GM12878 (cell line): ENCODE measurements around the gene ANKRD7. TPM values are rescaled to one million over a fixed set of nuclear protein-coding genes. Genes with fewer than 3 reads are reported as not detected.

Experiments used
- ATAC-seq: fragments of 200-7000 bp; cut with Tn5 transposase; 3 replicates; pipeline ENCODE4 v1.9.1; 2020; ENCODE audit warnings: mild to moderate bottlenecking, moderate library complexity
- BruUV-seq: library from RNA; stranded (reverse); fragments of 400-500 nt; replicated peaks from 2 replicates; lab custom pipeline; 2021; lab: Mats Ljungman, UMichigan
- CTCF ChIA-PET: fragments of 300-600 bp; sonication (Branson Sonifier 250); formaldehyde crosslinking; extraction: SDS; loops from one replicate; lab custom pipeline; 2021; ENCODE audit warnings: inconsistent platforms; lab: Yijun Ruan, JAX
- POLR2A ChIA-PET: fragments of 350-600 bp; formaldehyde crosslinking; extraction: SDS; loops from one replicate; lab custom pipeline; 2021; ENCODE audit warnings: inconsistent platforms; lab: Charles Lee
- RAD21 ChIA-PET: fragments of 300-600 bp; sonication (Branson Sonifier 250); formaldehyde crosslinking; loops from one replicate; lab custom pipeline; 2023; ENCODE audit warnings: antibody characterized with exemption; ENCODE audit not compliant: unreplicated experiment; lab: Charles Lee
- SMC1A ChIA-PET: fragments of 300-600 bp; sonication (Branson Sonifier 250); formaldehyde crosslinking; loops from one replicate; lab custom pipeline; 2023; ENCODE audit not compliant: unreplicated experiment, uncharacterized antibody; lab: Charles Lee
- DNase-seq: peaks from one replicate; pipeline ENCODE4 v3.0.0-alpha.2; 2011; ENCODE audit warnings: low read depth, low spot score
- FAIRE-seq: peaks from 3 replicates; lab custom pipeline; 2011; peaks lifted over from hg19 to GRCh38; lab: Jason Lieb, UNC
- H2AFZ ChIP-seq: 2 replicates; pipeline ENCODE4 v1.6.0; 2011; ENCODE audit warnings: low read depth, low read length, control low read depth; ENCODE audit not compliant: control insufficient read depth
- H3K27ac ChIP-seq: 2 replicates; pipeline ENCODE4 v1.5.1; 2011; ENCODE audit warnings: control low read depth; ENCODE audit not compliant: control insufficient read depth, insufficient read depth
- H3K27me3 ChIP-seq, 2 experiments: replicated peaks in 1 of 2; 2 replicates each; pipeline versions ENCODE4 v1.6.0 to v1.6.1; 2011; ENCODE audit warnings: low read length in 1 of 2; ENCODE audit not compliant: control insufficient read depth in 2 of 2, insufficient read depth in 2 of 2
- H3K36me3 ChIP-seq, 2 experiments: 2 replicates each; pipeline ENCODE4 v1.5.1; 2011; ENCODE audit warnings: low read length in 1 of 2; ENCODE audit not compliant: control insufficient read depth in 2 of 2, insufficient read depth in 2 of 2
- H3K4me1 ChIP-seq: 2 replicates; pipeline ENCODE4 v1.6.1; 2011; ENCODE audit warnings: mild to moderate bottlenecking, low read length, moderate library complexity, mixed read lengths; ENCODE audit not compliant: control insufficient read depth, insufficient read depth
- H3K4me2 ChIP-seq: 2 replicates; pipeline ENCODE4 v1.6.0; 2011; ENCODE audit warnings: control low read depth; ENCODE audit not compliant: control insufficient read depth, insufficient read depth
- H3K4me3 ChIP-seq: fragments of 200-600 bp; sonication (generic); 2 replicates; pipeline ENCODE4 v1.5.1; 2016
- H3K79me2 ChIP-seq: 2 replicates; pipeline ENCODE4 v1.6.0; 2011; ENCODE audit warnings: low read length; ENCODE audit not compliant: control insufficient read depth, insufficient read depth
- H3K9ac ChIP-seq: 2 replicates; pipeline ENCODE4 v1.8.0; 2011; ENCODE audit warnings: low read length, control low read depth, mixed read lengths; ENCODE audit not compliant: control insufficient read depth, insufficient read depth
- H3K9me3 ChIP-seq: replicated peaks from 3 replicates; pipeline ENCODE4 v1.5.1; 2011; ENCODE audit warnings: mild to moderate bottlenecking, low read length; ENCODE audit not compliant: control insufficient read depth, insufficient read depth
- H4K20me1 ChIP-seq: 2 replicates; pipeline ENCODE4 v1.6.0; 2011; ENCODE audit not compliant: control insufficient read depth, insufficient read depth
- CHD1 ChIP-seq: IDR thresholded peaks from 2 replicates; pipeline ENCODE4 v1.6.1; 2012; ENCODE audit warnings: low read depth, low read length, improper control_type of control experiment
- CREM ChIP-seq: IDR thresholded peaks from 2 replicates; pipeline ENCODE4 v1.6.1; 2014; ENCODE audit warnings: antibody characterized with exemption, low read depth
- IKZF2 ChIP-seq, 2 experiments: fragments of 450-650 bp; IDR thresholded peaks; 2 replicates each; pipeline ENCODE4 v1.6.1; 2017; ENCODE audit warnings: mild to moderate bottlenecking in 2 of 2, moderate library complexity in 2 of 2
- KAT2A ChIP-seq: conservative IDR thresholded peaks from 2 replicates; pipeline ENCODE4 v1.6.1; 2011; ENCODE audit warnings: low read depth, low read length; ENCODE audit not compliant: control insufficient read depth
- NR2C1 ChIP-seq: fragments of 450-650 bp; IDR thresholded peaks from 2 replicates; pipeline ENCODE4 v1.6.1; 2017; ENCODE audit warnings: antibody characterized with exemption, mild to moderate bottlenecking, moderate library complexity
- RAD21 ChIP-seq: IDR thresholded peaks from 2 replicates; pipeline ENCODE4 v1.6.1; 2011; ENCODE audit warnings: mild to moderate bottlenecking, low read depth, low read length, moderate library complexity; ENCODE audit not compliant: insufficient read depth
- SMARCA5 ChIP-seq: fragments of 450-650 bp; IDR thresholded peaks from 2 replicates; pipeline ENCODE4 v1.6.1; 2017; ENCODE audit warnings: mild to moderate bottlenecking
- SMC3 ChIP-seq: IDR thresholded peaks from 2 replicates; pipeline ENCODE4 v1.6.1; 2011; ENCODE audit warnings: low read length, improper control_type of control experiment, borderline replicate concordance
- YY1 ChIP-seq: IDR thresholded peaks from 2 replicates; pipeline ENCODE4 v1.6.1; 2011; ENCODE audit warnings: low read depth, mild to moderate bottlenecking, low read length
- ZNF384 ChIP-seq: IDR thresholded peaks from 2 replicates; pipeline ENCODE4 v1.6.1; 2012; ENCODE audit warnings: low read depth, mild to moderate bottlenecking, low read length, improper control_type of control experiment, borderline replicate concordance
- WGBS: methylation state at CpG from one replicate; pipeline ENCODE4 v1.1.6; 2016; ENCODE audit warnings: low lambda C conversion rate; ENCODE audit not compliant: insufficient replicate concordance, insufficient coverage; ENCODE audit errors: missing lambda C conversion rate; 5-methylcytosine and 5-hydroxymethylcytosine counted together
- in situ Hi-C: fragments of 300-500 bp; cut with MboI; formaldehyde crosslinking; loops from 9 replicates; pipeline ENCODE4 v1.14.3; 2018; ENCODE audit warnings: mixed read lengths
- intact Hi-C: fragments of 100-400 bp; cut with micrococcal nuclease; formaldehyde crosslinking; loops from one replicate; pipeline ENCODE4 v1.14.2; 2022; ENCODE audit not compliant: unreplicated experiment
- polyA plus RNA-seq, 11 experiments: library from polyadenylated mRNA; depleted of rRNA in 4 of 11; unstranded in 6 of 11; stranded (reverse) in 5 of 11; fragments of >200 nt; fragmentation: Nextera tagmentation in 4 of 11; fragmentation: Illumina TruSeq in 1 of 11; extraction: Ambion mirVana in 4 of 11; extraction: Trizol in 1 of 11; gene quantifications; 1 replicate in 1 of 11; 2 replicates in 10 of 11; pipeline versions ENCODE4 v1.2.1 to v1.2.3, GENCODE V29; 2011 to 2016; ENCODE audit warnings: inconsistent platforms in 2 of 11, missing spikeins in 2 of 11, low read depth in 1 of 11
- total RNA-seq, 4 experiments: library from RNA; depleted of rRNA in 3 of 4; stranded (reverse); fragments of >200 nt in 3 of 4; fragmentation: Illumina TruSeq in 1 of 4; extraction: Trizol in 1 of 4; gene quantifications; 2 replicates each; pipeline versions ENCODE4 v1.2.1 to v1.2.3, GENCODE V29; 2013 to 2021
- TF ChIP-seq, protein P1 (sequence below): IDR thresholded peaks from 2 replicates; pipeline ENCODE4 v1.6.1; 2012; ENCODE audit warnings: improper control_type of control experiment, low read depth, low read length; ENCODE audit not compliant: insufficient replicate concordance
- TF ChIP-seq, protein P2 (sequence below): IDR thresholded peaks from 2 replicates; pipeline ENCODE4 v1.6.1; 2012; ENCODE audit warnings: low read length, inconsistent platforms

ANKRD7 gene
- total and polyA plus RNA-seq, 10 of the 15 experiments (the other 5 are each of a cell fraction or from before 2014, with no cell fraction given): 0.12 to 0.46 (median 0.31) TPM; not detected in 3

DNA sequence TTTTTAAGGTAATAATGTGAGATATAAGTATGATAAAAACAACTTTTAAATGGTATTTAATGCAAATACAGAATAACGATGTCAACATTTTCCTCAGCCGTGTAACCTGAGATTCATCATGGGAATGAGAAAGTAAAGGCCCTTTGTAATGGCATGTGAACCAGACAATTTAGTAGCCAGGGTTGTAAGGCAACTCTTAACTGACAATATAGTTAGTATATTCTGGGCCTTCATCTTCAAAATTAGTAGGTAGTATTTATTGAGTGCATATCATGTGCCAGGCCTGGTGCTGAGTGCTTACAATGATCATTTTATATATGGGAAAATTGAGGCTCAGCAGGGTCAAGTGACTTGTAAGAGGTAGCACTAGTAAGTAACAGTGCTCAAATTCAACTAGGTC, 29.9 kb upstream of the ANKRD7 start (continued):
- TF ChIP-seq, protein P1, sequence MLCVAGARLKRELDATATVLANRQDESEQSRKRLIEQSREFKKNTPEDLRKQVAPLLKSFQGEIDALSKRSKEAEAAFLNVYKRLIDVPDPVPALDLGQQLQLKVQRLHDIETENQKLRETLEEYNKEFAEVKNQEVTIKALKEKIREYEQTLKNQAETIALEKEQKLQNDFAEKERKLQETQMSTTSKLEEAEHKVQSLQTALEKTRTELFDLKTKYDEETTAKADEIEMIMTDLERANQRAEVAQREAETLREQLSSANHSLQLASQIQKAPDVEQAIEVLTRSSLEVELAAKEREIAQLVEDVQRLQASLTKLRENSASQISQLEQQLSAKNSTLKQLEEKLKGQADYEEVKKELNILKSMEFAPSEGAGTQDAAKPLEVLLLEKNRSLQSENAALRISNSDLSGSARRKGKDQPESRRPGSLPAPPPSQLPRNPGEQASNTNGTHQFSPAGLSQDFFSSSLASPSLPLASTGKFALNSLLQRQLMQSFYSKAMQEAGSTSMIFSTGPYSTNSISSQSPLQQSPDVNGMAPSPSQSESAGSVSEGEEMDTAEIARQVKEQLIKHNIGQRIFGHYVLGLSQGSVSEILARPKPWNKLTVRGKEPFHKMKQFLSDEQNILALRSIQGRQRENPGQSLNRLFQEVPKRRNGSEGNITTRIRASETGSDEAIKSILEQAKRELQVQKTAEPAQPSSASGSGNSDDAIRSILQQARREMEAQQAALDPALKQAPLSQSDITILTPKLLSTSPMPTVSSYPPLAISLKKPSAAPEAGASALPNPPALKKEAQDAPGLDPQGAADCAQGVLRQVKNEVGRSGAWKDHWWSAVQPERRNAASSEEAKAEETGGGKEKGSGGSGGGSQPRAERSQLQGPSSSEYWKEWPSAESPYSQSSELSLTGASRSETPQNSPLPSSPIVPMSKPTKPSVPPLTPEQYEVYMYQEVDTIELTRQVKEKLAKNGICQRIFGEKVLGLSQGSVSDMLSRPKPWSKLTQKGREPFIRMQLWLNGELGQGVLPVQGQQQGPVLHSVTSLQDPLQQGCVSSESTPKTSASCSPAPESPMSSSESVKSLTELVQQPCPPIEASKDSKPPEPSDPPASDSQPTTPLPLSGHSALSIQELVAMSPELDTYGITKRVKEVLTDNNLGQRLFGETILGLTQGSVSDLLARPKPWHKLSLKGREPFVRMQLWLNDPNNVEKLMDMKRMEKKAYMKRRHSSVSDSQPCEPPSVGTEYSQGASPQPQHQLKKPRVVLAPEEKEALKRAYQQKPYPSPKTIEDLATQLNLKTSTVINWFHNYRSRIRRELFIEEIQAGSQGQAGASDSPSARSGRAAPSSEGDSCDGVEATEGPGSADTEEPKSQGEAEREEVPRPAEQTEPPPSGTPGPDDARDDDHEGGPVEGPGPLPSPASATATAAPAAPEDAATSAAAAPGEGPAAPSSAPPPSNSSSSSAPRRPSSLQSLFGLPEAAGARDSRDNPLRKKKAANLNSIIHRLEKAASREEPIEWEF: no peak
- TF ChIP-seq SMARCA5: no peak
- no peak for TF ChIP-seq CHD1
- TF ChIP-seq IKZF2 (IDR thresholded peaks at IDR 0.05): no peak
- TF ChIP-seq KAT2A: no peak

DNA sequence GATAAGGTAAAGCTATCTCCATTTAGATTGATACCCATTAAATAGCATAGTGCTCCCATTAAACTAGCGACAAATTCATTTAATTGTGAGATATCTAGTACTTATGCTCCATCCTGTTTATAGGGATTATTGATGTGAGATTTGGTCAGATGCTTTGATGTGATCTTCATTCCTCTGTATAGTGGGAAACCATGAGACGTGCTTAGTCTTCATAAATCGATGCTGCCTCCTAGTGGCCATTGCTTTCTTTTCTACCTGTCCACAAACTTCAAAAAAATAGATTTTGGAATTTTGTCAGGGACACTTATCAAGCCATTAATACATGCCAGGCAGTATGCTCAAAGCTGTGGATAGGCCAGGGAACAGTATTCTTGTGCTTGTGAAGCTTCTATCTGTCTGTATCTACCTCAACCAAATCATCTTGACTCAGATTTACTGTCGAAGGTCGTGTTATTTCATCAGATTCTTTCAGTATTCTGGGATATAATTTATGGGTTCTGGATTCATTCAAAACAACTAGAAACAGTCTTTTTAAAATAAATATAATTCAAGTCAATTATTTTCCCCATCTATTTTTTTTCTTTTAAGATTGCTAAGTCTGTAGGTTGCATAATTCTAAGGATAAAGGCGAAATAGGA, 28.5 kb upstream of the ANKRD7 start:
- Histone ChIP-seq H3K36me3 (peaks cover 0 to 5% of the 10 kb centered on the region in 2 experiments; a peak in 1 of 4 replicates), H3K4me3 (no peak overlapping the region), H2AFZ (no peak overlapping the region), H3K27me3 (no peaks in the 10 kb centered on the region), H3K4me2 (no peak overlapping the region), H3K4me1 (no peaks in the 10 kb centered on the region), H4K20me1 (no peaks in the 10 kb centered on the region), H3K27ac (no peak overlapping the region), H3K79me2 (no peaks in the 10 kb centered on the region; the same call in 1 of the 2 replicates), H3K9me3 (no peaks in the 10 kb centered on the region), H3K9ac (no peak overlapping the region)
- BruUV-seq: no TSS peak
- intact Hi-C loops (no loop called here), in situ Hi-C loops (no loop called here)
- no peak for DNase-seq
- peak; percentile 90 for ATAC-seq
- SMC1A ChIA-PET: interaction anchor here (0.7 to 1.9 kb wide), 9 partner anchors 11 to 736 kb away, joined by 3 to 14 read pairs (median 3); no protein-coding TSS in a partner anchor
- FAIRE-seq: peak; percentile 71
- POLR2A ChIA-PET: no interaction called here
- RAD21 ChIA-PET: interaction anchor here (0.5 to 1.1 kb wide), 3 partner anchors 42 to 1262 kb away, joined by 3 to 4 read pairs (median 3); no protein-coding TSS in a partner anchor
- CTCF ChIA-PET: interaction anchor here (0.6 to 5.9 kb wide), 22 partner anchors 9 to 1932 kb away, joined by 3 to 48 read pairs (median 4); no protein-coding TSS in a partner anchor
- WGBS: 50% methylated on average over 6 of the region's 6 CpGs
- TF ChIP-seq CREM: no peak
- TF ChIP-seq SMC3: peak; percentile 37; the same call in 1 of the 2 replicates
- 0 out of 2 replicates have a peak, but pooled peaks have one; percentile 22 for TF ChIP-seq YY1
- 0 out of 2 replicates have a peak, but pooled peaks have one; percentile 14 for TF ChIP-seq ZNF384
- TF ChIP-seq, protein P2, sequence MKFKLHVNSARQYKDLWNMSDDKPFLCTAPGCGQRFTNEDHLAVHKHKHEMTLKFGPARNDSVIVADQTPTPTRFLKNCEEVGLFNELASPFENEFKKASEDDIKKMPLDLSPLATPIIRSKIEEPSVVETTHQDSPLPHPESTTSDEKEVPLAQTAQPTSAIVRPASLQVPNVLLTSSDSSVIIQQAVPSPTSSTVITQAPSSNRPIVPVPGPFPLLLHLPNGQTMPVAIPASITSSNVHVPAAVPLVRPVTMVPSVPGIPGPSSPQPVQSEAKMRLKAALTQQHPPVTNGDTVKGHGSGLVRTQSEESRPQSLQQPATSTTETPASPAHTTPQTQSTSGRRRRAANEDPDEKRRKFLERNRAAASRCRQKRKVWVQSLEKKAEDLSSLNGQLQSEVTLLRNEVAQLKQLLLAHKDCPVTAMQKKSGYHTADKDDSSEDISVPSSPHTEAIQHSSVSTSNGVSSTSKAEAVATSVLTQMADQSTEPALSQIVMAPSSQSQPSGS: peak; percentile 37; the same call in 1 of the 2 replicates
- peak; percentile 66 for TF ChIP-seq RAD21
- TF ChIP-seq NR2C1: no peak
